M059J (cell line): Measurements from ENCODE around the gene ANKRD33. TPM values are rescaled to one million over a fixed set of nuclear protein-coding genes. Genes with fewer than 3 reads are reported as not detected.

Experiments used
- DNase-seq: peaks from one replicate; pipeline ENCODE4 v3.0.0-alpha.2; 2012; ENCODE audit warnings: low read depth
- total RNA-seq: library from RNA; depleted of rRNA; stranded (reverse); fragments of >200 nt; shearing (Covaris generic); gene quantifications from 2 replicates; pipeline ENCODE4 v1.2.3, GENCODE V29; 2014

The ANKRD33 gene
- total RNA-seq, 1 experiment from 2014 or later, result not detected

DNA sequence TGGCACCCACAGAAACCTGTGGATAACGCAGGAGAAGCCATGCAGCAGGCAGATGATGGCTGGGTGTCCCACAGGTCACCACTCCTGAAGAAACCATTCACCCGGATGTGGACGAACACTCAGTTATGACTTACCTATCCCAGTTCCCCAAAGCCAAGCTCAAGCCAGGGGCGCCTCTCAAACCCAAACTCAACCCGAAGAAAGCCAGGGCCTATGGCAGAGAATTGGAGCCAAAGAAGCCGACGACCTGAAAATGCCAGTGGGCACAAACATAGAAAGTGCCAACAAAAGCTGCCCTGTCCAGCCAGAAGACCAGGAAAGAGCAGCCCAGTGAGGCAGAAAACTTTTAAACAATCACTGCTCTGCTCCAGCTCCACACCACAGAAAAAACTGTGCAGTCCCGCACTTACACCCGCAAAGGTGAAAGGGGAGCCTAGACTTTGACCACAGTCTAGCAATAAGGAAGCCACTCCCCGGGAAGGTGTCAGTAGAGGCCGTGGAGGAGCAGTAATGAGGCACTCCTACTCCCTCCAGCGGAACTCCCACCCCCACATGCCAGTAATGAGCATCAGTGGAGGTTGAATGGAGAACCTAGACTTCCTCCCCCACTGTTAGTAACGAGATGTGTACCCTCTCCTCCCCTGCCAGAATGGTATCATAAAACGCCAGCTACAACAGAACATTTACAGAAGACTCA, 13.4 kb downstream of the ANKRD33 start:
- no peak for DNase-seq

DNA sequence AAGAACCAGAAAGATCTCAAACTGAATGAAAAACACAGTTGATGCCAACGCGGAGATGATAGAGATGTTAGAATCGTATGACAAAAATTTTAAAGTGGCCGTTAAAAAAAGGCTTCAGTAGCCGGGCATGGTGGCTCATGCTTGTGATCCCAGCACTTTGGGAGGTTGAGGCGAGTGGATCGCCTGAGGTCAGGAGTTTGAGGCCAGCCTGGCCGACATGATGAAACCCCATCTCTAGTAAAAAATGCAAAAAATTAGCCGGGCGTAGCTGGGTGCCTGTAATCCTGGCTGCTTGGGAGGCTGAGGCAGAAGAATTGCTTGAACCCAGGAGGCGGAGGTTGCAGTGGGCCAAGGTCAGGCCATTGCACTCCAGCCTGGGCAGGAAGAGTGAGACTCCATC, 14.0 kb downstream of the ANKRD33 start:
- DNase-seq, result no peak

DNA sequence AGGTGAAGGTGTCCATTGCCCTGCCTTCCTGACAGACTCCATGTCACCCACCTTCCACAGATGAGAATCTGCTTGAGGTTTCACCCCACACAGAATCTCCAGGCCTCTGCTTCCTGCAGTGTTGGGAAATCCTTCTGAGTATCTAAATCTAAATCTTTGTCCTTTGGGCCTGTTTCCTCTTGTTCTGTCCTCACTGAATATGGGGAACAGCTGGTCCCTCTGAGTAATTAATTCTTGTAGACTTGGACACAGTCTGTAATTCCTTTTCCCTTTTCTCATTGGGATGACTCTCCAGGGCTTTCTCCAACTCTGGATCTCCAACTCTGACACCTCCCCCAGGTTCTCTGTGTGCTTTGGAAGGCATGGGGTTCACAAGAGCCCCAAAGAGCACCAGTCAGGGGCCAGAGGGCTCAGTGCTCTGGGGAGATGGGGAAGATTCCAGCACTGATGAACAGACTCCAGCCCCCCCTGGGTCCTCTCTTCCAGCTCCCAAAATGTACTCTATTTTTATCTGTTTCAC, 17.1 kb downstream of the ANKRD33 start:
- DNase-seq, result no peak

DNA sequence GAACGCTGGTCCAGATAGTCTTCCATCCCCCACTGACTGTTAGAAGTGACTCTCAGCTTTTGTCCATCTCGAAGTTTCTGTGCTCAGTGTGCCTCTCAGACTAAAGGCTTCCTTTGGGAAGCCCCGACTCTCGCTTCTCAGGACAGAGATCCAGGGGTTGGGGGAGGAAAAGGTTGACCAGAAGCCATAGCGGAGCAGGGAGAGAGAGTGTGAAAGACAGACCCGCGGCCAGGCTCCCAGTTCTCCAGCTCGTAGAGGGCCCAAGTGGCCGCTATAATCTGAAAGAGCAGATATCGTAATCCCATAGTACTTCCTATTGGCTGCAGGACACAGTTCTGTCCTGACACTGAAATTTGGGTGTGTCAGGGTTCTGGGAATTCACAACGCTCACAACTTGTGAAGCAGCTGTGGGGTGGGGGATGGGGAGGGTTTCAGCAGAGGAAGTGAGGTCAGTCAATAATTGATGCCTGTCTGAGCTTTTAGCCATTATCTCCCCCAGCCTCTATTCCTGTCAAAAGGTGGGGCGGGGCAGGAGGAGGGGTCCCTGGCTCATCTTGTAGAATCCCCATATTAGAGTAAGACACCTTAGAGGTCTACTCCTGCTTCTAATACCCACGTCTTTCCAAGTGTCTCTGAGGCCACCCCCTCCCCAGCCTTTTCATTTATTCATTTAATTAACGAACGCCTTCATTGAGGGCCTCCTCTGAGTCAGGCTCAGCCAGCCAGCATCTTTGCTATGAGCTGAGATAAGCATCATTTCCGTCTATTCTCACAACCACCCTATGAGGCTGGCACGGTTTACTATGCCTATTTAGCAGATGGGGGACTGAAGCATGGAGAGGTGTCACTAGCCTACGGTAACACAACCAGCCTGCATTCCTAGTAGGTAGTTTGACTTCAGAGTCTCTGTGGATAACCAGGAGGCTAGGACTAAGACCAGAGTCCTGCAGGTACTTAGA, 17.8 kb downstream of the ANKRD33 start:
- DNase-seq, result no peak

GRCh38 chr12:51906430-51907082, 18.7 kb downstream of the ANKRD33 start:
- no peak for DNase-seq

- DNase-seq, result no peak
Measured at GRCh38 chr12:51907083-51907855, 19.4 kb downstream of the ANKRD33 start, which contains the start of gene ACVRL1. TSS of gene ACVRL1 (plus strand) at chr12:51907504. CDS start at chr12:51912475, 4,971 bp downstream.

- no peak for DNase-seq
Measured at GRCh38 chr12:51907856-51908425, 20.0 kb downstream of the ANKRD33 start.

DNA sequence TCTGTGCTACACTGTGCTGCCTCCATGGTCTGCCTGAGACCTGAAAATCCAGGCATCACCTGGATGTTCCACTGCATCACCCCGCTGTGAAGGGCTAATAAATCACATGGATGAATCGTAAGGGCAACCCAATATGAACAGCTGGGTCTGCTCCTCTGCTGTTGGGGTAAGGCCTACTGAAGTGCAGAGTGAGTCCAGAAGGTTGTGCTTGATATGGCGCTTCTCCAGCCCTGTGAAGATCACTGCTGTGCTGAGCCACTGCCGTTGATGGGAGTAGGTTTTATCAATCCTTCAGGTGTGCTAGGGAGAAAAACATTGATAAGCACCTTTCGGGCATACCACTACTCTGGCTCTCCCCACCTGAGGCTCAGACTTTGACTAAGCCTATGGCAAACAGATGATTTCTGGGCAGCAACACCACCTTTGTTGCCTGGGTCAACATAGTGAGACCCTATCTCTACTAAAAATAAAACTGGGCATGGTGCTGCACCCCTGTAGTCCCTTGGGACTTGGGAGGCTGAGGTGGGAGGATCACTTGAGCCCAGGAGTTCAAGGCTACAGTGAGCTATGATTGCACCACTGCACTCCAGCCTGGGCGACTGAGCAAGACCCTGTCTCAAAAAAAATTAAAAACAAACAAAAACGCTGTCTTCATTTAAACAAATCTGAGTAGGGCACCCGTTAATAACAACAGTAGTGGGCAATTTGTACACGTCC, 21.1 kb downstream of the ANKRD33 start:
- DNase-seq, result no peak

GRCh38 chr12:51910168-51910567, 22.3 kb downstream of the ANKRD33 start:
- DNase-seq, result no peak

- no peak for DNase-seq
Measured at GRCh38 chr12:51910691-51911090, 22.8 kb downstream of the ANKRD33 start.

DNA sequence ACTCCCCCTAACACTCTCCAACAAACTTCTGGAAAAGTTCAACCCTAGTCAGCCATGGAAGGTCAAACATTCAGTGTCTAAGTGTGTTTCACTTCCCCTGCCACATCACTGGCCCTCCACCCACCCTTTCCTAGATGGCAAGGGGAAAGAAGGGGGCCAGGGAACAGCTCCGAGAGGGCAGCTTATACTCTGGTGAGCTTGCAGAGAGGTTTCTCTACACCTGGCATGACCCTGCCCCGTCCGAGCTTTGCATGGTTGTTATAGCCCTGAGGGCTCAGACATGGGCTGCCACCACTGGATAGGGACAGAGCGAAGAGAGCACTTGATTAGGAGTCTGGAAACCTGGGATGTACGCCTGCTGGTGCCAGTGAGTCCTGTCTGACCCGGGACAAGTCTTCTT, 23.4 kb downstream of the ANKRD33 start:
- no peak for DNase-seq

GRCh38 chr12:51911788-51912711, 24.1 kb downstream of the ANKRD33 start:
- DNase-seq, result peak; percentile 23

DNA sequence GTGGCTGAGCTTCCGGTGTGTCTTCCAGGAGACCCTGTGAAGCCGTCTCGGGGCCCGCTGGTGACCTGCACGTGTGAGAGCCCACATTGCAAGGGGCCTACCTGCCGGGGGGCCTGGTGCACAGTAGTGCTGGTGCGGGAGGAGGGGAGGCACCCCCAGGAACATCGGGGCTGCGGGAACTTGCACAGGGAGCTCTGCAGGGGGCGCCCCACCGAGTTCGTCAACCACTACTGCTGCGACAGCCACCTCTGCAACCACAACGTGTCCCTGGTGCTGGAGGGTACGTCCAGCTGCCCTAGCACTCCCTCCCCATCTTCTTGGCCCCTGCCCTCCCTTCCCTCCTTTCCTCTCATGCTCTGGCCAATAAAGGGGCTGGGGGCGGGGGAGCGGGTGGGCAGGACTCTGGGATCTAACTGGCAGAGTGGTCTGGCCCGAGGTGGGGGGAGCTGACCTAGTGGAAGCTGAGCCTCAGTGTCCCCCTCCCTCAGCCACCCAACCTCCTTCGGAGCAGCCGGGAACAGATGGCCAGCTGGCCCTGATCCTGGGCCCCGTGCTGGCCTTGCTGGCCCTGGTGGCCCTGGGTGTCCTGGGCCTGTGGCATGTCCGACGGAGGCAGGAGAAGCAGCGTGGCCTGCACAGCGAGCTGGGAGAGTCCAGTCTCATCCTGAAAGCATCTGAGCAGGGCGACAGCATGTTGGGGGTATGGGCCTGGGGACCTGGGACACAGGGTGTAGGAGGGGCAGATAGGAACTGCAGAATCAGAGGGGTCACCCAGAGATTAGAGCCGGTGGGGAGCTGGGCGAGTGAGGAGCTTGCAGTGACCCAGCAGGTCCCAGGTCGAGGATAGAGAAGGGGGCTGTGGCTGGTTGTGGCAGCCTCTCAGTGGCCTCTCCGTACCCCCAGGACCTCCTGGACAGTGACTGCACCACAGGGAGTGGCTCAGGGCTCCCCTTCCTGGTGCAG, 25.4 kb downstream of the ANKRD33 start:
- DNase-seq, result no peak

GRCh38 chr12:51914034-51914923, 26.4 kb downstream of the ANKRD33 start:
- no peak for DNase-seq

- DNase-seq, result no peak
Measured at GRCh38 chr12:51915003-51915625, 27.2 kb downstream of the ANKRD33 start.

DNA sequence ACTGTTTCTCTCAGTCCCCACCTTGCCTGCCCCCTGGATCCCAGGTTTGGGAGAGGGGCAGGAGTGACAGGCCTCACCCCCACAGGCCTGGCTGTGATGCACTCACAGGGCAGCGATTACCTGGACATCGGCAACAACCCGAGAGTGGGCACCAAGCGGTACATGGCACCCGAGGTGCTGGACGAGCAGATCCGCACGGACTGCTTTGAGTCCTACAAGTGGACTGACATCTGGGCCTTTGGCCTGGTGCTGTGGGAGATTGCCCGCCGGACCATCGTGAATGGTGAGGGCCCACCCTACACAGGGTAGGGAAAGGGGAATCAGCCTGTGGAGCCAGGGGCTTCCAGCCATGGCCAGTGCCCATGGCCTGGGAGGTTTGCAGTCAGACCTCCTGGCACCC, 28.0 kb downstream of the ANKRD33 start:
- no peak for DNase-seq
